ENCODE results near the gene ZMYND15.
"Not testable (repeated sequence)": the region's sequence is repeated elsewhere in the genome, so short reads cannot be mapped to it uniquely, and the experiment has no call there.

ZMYND15 gene

DNA sequence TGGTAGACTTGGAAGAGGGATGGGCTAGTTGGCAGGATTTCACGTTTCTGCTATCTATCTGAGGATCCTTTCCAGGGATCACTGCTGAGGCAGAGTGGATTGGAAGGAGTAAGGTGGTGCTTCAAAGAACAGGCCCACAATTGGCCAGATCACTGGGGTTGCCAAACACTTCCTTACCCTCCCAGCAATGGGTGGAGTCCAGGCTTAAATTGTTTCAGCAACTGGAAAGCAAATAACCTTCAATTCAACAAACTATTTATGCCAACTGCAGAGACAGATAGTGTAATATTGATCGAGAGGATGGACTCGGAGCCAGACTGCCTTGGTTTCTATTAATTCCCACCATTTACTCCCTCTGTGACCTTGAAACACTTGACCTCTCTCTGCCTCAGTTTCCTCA, 27.1 kb upstream of the ZMYND15 start:
- Histone ChIP-seq H2BK120ac (ENCODE audit: low read depth, low read length) (no peak overlapping the region), H3K18ac (ENCODE audit: low read length) (no peak overlapping the region), H2BK5ac (ENCODE audit: low read length) (no peak overlapping the region), H4K8ac (ENCODE audit: low read depth, low read length) (no peak overlapping the region), H4K5ac (ENCODE audit: low read length) (no peak overlapping the region), H3K36me3 (ENCODE audit: control insufficient read depth, insufficient read depth, low read length) (no peaks in the 10 kb centered on the region), H2BK15ac (replicated peaks; ENCODE audit: low read depth) (no peak overlapping the region), H3K27ac (ENCODE audit: low read depth, low read length) (no peak overlapping the region), H3K4ac (ENCODE audit: low read depth, low read length) (no peak overlapping the region), H3K56ac (ENCODE audit: low read length) (no peak overlapping the region), H3K23ac (ENCODE audit: low read length) (no peak overlapping the region), H3K4me1 (ENCODE audit: control insufficient read depth, low read depth, low read length) (no peaks in the 10 kb centered on the region), H3K4me3 (ENCODE audit: low read length) (no peak overlapping the region), H2AK5ac (ENCODE audit: low read length) (no peak overlapping the region), H3K9ac (ENCODE audit: low read length) (no peak overlapping the region), H3K27me3 (ENCODE audit: insufficient read depth, low read length, poor library complexity) (no peaks in the 10 kb centered on the region), H3K4me2 (ENCODE audit: low read length) (no peak overlapping the region), H3K79me2 (ENCODE audit: control insufficient read depth, insufficient read depth, low read length) (no peaks in the 10 kb centered on the region), H3K79me1 (ENCODE audit: low read length) (no peaks in the 10 kb centered on the region)
- no CpG with 5 or more reads among the region's 3 CpGs for WGBS (ENCODE audit: extremely low coverage, insufficient coverage, low lambda C conversion rate)
- DNase-seq: no peak

GRCh38 chr17:4714340-4715062, 25.1 kb upstream of the ZMYND15 start:
- H3K4me3 ChIP-seq (ENCODE audit: low read length); H3K4ac ChIP-seq (ENCODE audit: low read depth, low read length); H2AK5ac ChIP-seq (ENCODE audit: low read length); H3K27me3 ChIP-seq (ENCODE audit: insufficient read depth, low read length, poor library complexity); DNase-seq; H3K4me1 ChIP-seq (ENCODE audit: control insufficient read depth, low read depth, low read length); H3K23ac ChIP-seq (ENCODE audit: low read length); H3K9ac ChIP-seq (ENCODE audit: low read length); H3K79me2 ChIP-seq (ENCODE audit: control insufficient read depth, insufficient read depth, low read length); H2BK120ac ChIP-seq (ENCODE audit: low read depth, low read length); H3K79me1 ChIP-seq (ENCODE audit: low read length); H3K27ac ChIP-seq (ENCODE audit: low read depth, low read length); H3K36me3 ChIP-seq (ENCODE audit: control insufficient read depth, insufficient read depth, low read length); H4K5ac ChIP-seq (ENCODE audit: low read length); H3K18ac ChIP-seq (ENCODE audit: low read length); H4K8ac ChIP-seq (ENCODE audit: low read depth, low read length); H2BK15ac ChIP-seq (replicated peaks; ENCODE audit: low read depth); H2BK5ac ChIP-seq (ENCODE audit: low read length); H3K4me2 ChIP-seq (ENCODE audit: low read length); H3K56ac ChIP-seq (ENCODE audit: low read length): not testable (repeated sequence)
- no CpG with 5 or more reads among the region's 15 CpGs for WGBS (ENCODE audit: extremely low coverage, insufficient coverage, low lambda C conversion rate)

DNA sequence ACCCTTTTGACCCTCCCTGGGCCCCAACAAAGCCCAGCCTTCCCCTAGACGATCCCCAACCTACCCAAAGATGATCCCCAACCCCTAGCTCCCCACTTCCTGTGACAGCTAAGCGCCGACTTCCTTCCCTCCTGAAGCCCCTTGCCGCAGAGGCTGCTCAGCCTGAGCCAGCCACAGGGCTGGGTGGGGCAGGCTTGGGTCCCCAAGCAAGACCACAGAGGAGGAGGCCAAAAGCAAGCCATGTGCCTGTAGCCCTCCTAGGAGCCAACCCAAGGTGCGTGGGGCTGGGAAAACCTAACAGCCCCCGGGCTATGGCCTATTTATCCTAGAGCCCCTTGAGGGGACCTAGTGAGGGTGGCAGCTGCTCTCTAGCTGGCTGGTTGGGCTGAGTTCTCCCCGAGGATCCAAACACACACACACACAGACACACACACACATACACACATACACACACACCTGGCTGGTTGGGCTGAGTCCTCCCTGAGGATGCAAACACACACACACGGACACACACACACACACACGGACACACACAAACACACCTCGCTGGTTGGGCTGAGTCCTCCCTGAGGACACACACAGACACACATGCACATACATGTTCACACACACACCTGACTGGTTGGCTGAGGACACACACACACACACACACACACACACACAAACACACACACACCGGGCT, 24.4 kb upstream of the ZMYND15 start:
- no CpG with 5 or more reads among the region's 11 CpGs for WGBS (ENCODE audit: extremely low coverage, insufficient coverage, low lambda C conversion rate)
- no peak overlapping the region for H2BK5ac ChIP-seq (ENCODE audit: low read length)
- H3K56ac ChIP-seq (ENCODE audit: low read length): no peak overlapping the region
- no peak for DNase-seq
- no peak overlapping the region for H3K18ac ChIP-seq (ENCODE audit: low read length)
- no peaks in the 10 kb centered on the region for H3K4me1 ChIP-seq (ENCODE audit: control insufficient read depth, low read depth, low read length)
- no peak overlapping the region for H3K23ac ChIP-seq (ENCODE audit: low read length)
- no peaks in the 10 kb centered on the region for H3K27me3 ChIP-seq (ENCODE audit: insufficient read depth, low read length, poor library complexity)
- no peak overlapping the region for H3K4me3 ChIP-seq (ENCODE audit: low read length)
- H2AK5ac ChIP-seq (ENCODE audit: low read length): no peak overlapping the region
- H4K8ac ChIP-seq (ENCODE audit: low read depth, low read length): no peak overlapping the region
- H3K9ac ChIP-seq (ENCODE audit: low read length): no peak overlapping the region
- no peak overlapping the region for H3K4me2 ChIP-seq (ENCODE audit: low read length)
- H4K5ac ChIP-seq (ENCODE audit: low read length): no peak overlapping the region
- H3K27ac ChIP-seq (ENCODE audit: low read depth, low read length): no peak overlapping the region
- H3K79me2 ChIP-seq (ENCODE audit: control insufficient read depth, insufficient read depth, low read length): no peaks in the 10 kb centered on the region
- H3K79me1 ChIP-seq (ENCODE audit: low read length): no peaks in the 10 kb centered on the region
- no peaks in the 10 kb centered on the region for H3K36me3 ChIP-seq (ENCODE audit: control insufficient read depth, insufficient read depth, low read length)
- H2BK120ac ChIP-seq (ENCODE audit: low read depth, low read length): no peak overlapping the region
- H3K4ac ChIP-seq (ENCODE audit: low read depth, low read length): no peak overlapping the region
- H2BK15ac ChIP-seq (replicated peaks; ENCODE audit: low read depth): no peak overlapping the region

DNA sequence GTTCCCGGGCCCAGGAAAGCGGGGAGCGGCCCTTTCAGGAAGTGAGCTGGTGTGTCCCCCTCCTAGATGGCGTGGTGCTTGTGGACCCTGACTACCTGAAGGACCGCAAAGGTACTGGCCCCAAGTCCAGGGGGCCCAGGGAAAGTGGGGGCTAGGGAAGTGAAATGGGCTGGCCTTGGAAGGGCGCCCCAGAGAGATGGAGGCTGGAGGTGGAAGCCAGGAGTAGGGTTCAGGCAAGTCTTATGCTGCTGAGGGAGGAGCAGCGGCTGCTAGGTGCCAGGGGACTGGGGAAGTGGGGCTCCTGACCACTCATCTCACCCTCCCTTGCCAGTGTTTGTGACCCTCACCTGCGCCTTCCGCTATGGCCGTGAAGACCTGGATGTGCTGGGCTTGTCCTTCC, 23.6 kb upstream of the ZMYND15 start:
- Histone ChIP-seq H3K79me1 (ENCODE audit: low read length) (no peaks in the 10 kb centered on the region), H3K79me2 (ENCODE audit: control insufficient read depth, insufficient read depth, low read length) (no peaks in the 10 kb centered on the region), H4K5ac (ENCODE audit: low read length) (no peak overlapping the region), H3K4ac (ENCODE audit: low read depth, low read length) (no peak overlapping the region), H2AK5ac (ENCODE audit: low read length) (no peak overlapping the region), H2BK15ac (replicated peaks; ENCODE audit: low read depth) (no peak overlapping the region), H3K27ac (ENCODE audit: low read depth, low read length) (no peak overlapping the region), H3K18ac (ENCODE audit: low read length) (no peak overlapping the region), H3K23ac (ENCODE audit: low read length) (no peak overlapping the region), H3K56ac (ENCODE audit: low read length) (no peak overlapping the region), H3K4me3 (ENCODE audit: low read length) (no peak overlapping the region), H4K8ac (ENCODE audit: low read depth, low read length) (no peak overlapping the region), H3K36me3 (ENCODE audit: control insufficient read depth, insufficient read depth, low read length) (no peaks in the 10 kb centered on the region), H3K4me2 (ENCODE audit: low read length) (no peak overlapping the region), H3K4me1 (ENCODE audit: control insufficient read depth, low read depth, low read length) (no peaks in the 10 kb centered on the region), H3K27me3 (ENCODE audit: insufficient read depth, low read length, poor library complexity) (no peaks in the 10 kb centered on the region), H2BK5ac (ENCODE audit: low read length) (no peak overlapping the region), H2BK120ac (ENCODE audit: low read depth, low read length) (no peak overlapping the region), H3K9ac (ENCODE audit: low read length) (no peak overlapping the region)
- no peak for DNase-seq
- no CpG with 5 or more reads among the region's 10 CpGs for WGBS (ENCODE audit: extremely low coverage, insufficient coverage, low lambda C conversion rate)

DNA sequence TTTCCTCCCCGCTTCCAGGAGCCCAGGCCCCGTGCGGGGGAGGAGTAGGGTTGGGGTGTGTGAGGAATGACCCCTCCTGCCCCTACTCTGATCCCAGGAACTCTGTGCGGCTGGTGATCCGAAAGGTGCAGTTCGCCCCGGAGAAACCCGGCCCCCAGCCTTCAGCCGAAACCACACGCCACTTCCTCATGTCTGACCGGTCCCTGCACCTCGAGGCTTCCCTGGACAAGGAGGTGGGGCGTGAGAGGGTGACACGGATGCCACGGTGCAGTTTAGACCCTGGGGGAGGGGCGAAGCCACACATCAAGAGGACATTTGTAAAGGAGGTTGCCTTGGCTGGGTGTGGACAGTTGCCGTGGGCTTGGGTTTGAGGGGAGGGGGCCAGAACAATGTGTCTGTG, 21.8 kb upstream of the ZMYND15 start:
- Histone ChIP-seq H3K23ac (ENCODE audit: low read length) (no peak overlapping the region), H2BK5ac (ENCODE audit: low read length) (no peak overlapping the region), H3K18ac (ENCODE audit: low read length) (no peak overlapping the region), H3K4ac (ENCODE audit: low read depth, low read length) (no peak overlapping the region), H3K9ac (ENCODE audit: low read length) (no peak overlapping the region), H3K79me2 (ENCODE audit: control insufficient read depth, insufficient read depth, low read length) (no peaks in the 10 kb centered on the region), H3K27ac (ENCODE audit: low read depth, low read length) (no peak overlapping the region), H3K4me3 (ENCODE audit: low read length) (no peak overlapping the region), H3K56ac (ENCODE audit: low read length) (no peak overlapping the region), H3K4me1 (ENCODE audit: control insufficient read depth, low read depth, low read length) (no peaks in the 10 kb centered on the region), H2BK15ac (replicated peaks; ENCODE audit: low read depth) (no peak overlapping the region), H3K27me3 (ENCODE audit: insufficient read depth, low read length, poor library complexity) (no peaks in the 10 kb centered on the region), H2BK120ac (ENCODE audit: low read depth, low read length) (no peak overlapping the region), H3K4me2 (ENCODE audit: low read length) (no peak overlapping the region), H3K36me3 (ENCODE audit: control insufficient read depth, insufficient read depth, low read length) (no peaks in the 10 kb centered on the region), H4K5ac (ENCODE audit: low read length) (no peak overlapping the region), H4K8ac (ENCODE audit: low read depth, low read length) (no peak overlapping the region), H2AK5ac (ENCODE audit: low read length) (no peak overlapping the region), H3K79me1 (ENCODE audit: low read length) (no peaks in the 10 kb centered on the region)
- WGBS (ENCODE audit: extremely low coverage, insufficient coverage, low lambda C conversion rate): no CpG with 5 or more reads among the region's 17 CpGs
- DNase-seq: no peak

Measured in mesendoderm (in vitro differentiated cells).